DOHH2 (cell line): ENCODE results near the gene KIF26B.

Experiments
- CTCF ChIP-seq: fragments of 200-600 bp; sonication (generic); IDR thresholded peaks from one replicate; pipeline ENCODE4 v1.5.1; 2014; ENCODE audit warnings: antibody characterized with exemption, mild to moderate bottlenecking, low read depth, low read length; ENCODE audit not compliant: poor library complexity, severe bottlenecking
- EZH2phosphoT487 ChIP-seq: fragments of 200-600 bp; sonication (generic); IDR thresholded peaks from 2 replicates; pipeline ENCODE4 v1.6.1; 2017; ENCODE audit warnings: borderline replicate concordance, mild to moderate bottlenecking, antibody characterized with exemption, low read length, moderate library complexity, mixed read lengths

DNA sequence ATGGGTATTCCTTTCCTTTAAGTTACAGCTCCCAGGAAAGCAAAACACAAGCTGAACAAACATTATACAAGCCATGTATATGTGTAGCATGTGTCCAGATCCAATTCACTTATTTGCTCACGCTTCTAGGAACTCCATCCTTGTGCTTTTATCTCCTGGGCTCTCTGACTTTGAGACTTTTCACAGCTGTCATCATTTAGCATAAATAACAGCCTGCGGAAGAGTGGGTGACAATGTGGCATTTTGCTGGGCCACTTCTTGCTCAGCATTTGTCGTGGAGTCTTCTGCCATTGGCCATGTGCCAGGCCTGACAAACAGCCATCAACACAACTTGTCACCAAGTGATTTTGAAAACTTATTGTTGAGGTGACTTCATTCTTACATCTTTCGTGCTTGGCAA lies 164.3 kb downstream of the KIF26B start:
- no peak for TF ChIP-seq CTCF
- no peak for TF ChIP-seq EZH2phosphoT487
